HG03439 (cell line): ENCODE measurements around the gene MPO.

Experiments
- ATAC-seq: cut with Tn5 transposase; IDR thresholded peaks from one replicate; pipeline ENCODE4 v1.9.1; 2021; ENCODE audit warnings: mild to moderate bottlenecking, moderate library complexity; ENCODE audit not compliant: unreplicated experiment

Gene MPO

GRCh38 chr17:58307468-58308172, 26.9 kb upstream of the MPO start:
- no peak for ATAC-seq

GRCh38 chr17:58306131-58306951, 25.6 kb upstream of the MPO start:
- ATAC-seq: no peak

- no peak for ATAC-seq
Observed at GRCh38 chr17:58305626-58306025, 24.9 kb upstream of the MPO start.

- ATAC-seq: no peak
Observed at GRCh38 chr17:58304750-58305486, 24.2 kb upstream of the MPO start.

GRCh38 chr17:58303971-58304749, 23.4 kb upstream of the MPO start:
- ATAC-seq: no peak

- ATAC-seq: no peak
Observed at GRCh38 chr17:58302919-58303585, 22.3 kb upstream of the MPO start.

GRCh38 chr17:58302171-58302918, 21.6 kb upstream of the MPO start:
- no peak for ATAC-seq

GRCh38 chr17:58301504-58302150, 20.9 kb upstream of the MPO start:
- no peak for ATAC-seq

GRCh38 chr17:58300336-58300735, 19.6 kb upstream of the MPO start:
- no peak for ATAC-seq

- no peak for ATAC-seq
Observed at GRCh38 chr17:58294034-58294433, 13.3 kb upstream of the MPO start.

GRCh38 chr17:58291246-58291645, 10.5 kb upstream of the MPO start:
- no peak for ATAC-seq

- no peak for ATAC-seq
Observed at GRCh38 chr17:58289869-58290268, 9.1 kb upstream of the MPO start.

- ATAC-seq: no peak
Observed at GRCh38 chr17:58285422-58285810, 4.7 kb upstream of the MPO start.

- ATAC-seq: no peak
Observed at GRCh38 chr17:58284613-58285421, 4.1 kb upstream of the MPO start.

GRCh38 chr17:58283674-58284612, 3.2 kb upstream of the MPO start:
- no peak for ATAC-seq

GRCh38 chr17:58282442-58282841, 1.7 kb upstream of the MPO start:
- no peak for ATAC-seq

- no peak for ATAC-seq
Observed at GRCh38 chr17:58281511-58282011, 826 bp upstream of the MPO start.
